ENCODE data around the gene HOXC12.

HOXC12 gene

DNA sequence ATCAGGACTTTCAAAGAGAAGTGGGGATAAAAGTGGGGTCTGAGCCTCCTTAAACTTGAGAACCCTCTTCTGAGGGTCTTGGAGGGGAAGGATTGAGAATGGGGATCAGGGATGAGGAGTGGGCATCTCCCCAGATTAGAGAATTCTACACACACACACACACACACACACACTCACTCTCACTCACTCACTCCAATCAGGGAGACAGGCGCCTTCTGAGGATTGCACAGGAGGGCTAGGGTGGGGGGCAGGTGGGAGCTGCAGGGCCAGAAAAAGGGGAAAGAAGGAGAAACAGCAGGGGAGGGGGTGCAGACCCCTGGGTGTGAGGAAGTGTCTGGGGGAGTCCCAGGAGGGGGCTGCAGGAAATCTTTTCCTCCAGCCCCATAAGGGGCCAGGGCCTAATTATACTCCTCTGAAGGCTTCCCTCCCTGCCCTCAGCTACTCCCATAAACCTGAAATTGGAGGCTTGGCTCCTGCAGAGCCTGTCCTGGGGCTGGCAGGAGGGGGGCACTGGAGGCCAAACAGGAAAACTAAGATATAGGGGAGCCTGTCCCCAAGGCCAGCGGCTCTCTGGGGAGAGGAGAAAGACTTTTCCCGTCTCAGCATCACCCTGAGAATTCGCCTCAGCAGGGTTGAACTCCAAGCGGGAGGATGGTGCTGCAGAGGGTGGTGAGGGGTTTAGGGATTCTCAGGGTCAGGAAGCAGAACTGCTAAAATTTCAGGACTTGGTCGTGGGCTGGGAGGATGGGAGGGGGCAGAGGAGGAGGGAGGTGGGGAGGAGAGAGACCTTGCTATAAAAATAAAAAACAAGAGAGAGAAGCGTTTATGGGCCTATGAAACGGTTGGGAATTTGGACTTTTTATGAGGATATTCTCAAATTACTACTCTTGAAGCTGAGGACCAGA is 46.8 kb downstream of the HOXC12 start (continued):
- TF ChIP-seq, protein P1, sequence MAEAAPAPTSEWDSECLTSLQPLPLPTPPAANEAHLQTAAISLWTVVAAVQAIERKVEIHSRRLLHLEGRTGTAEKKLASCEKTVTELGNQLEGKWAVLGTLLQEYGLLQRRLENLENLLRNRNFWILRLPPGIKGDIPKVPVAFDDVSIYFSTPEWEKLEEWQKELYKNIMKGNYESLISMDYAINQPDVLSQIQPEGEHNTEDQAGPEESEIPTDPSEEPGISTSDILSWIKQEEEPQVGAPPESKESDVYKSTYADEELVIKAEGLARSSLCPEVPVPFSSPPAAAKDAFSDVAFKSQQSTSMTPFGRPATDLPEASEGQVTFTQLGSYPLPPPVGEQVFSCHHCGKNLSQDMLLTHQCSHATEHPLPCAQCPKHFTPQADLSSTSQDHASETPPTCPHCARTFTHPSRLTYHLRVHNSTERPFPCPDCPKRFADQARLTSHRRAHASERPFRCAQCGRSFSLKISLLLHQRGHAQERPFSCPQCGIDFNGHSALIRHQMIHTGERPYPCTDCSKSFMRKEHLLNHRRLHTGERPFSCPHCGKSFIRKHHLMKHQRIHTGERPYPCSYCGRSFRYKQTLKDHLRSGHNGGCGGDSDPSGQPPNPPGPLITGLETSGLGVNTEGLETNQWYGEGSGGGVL (tag by site-specific recombination; IDR thresholded peaks at IDR 0.05) = peak; percentile 80
- TF ChIP-seq, protein P2, sequence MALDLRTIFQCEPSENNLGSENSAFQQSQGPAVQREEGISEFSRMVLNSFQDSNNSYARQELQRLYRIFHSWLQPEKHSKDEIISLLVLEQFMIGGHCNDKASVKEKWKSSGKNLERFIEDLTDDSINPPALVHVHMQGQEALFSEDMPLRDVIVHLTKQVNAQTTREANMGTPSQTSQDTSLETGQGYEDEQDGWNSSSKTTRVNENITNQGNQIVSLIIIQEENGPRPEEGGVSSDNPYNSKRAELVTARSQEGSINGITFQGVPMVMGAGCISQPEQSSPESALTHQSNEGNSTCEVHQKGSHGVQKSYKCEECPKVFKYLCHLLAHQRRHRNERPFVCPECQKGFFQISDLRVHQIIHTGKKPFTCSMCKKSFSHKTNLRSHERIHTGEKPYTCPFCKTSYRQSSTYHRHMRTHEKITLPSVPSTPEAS (tag by site-specific recombination; IDR thresholded peaks at IDR 0.05) = peak; percentile 68; the same call in 1 of the 2 replicates
- TF ChIP-seq ZBTB7A (tag by site-specific recombination; IDR thresholded peaks at IDR 0.05; ENCODE audit: low read depth) (peak; percentile 81; the same call in 1 of the 2 replicates), ZBTB20 (tag by site-specific recombination; IDR thresholded peaks at IDR 0.05) (peak; percentile 53), ZNF366 (tag by site-specific recombination; conservative IDR thresholded peaks at IDR 0.05) (peak; percentile 81), ZBTB48 (tag by site-specific recombination; IDR thresholded peaks at IDR 0.05) (peak; percentile 78; the same call in 1 of the 2 replicates), OSR2 (tag by site-specific recombination; IDR thresholded peaks at IDR 0.05) (no peak), WT1 (tag by site-specific recombination; IDR thresholded peaks at IDR 0.05) (peak; percentile 69), KLF9 (tag by site-specific recombination; IDR thresholded peaks at IDR 0.05; ENCODE audit: low read depth) (peak; percentile 12; the same call in 1 of the 2 replicates), ZNF341 (tag by site-specific recombination; IDR thresholded peaks at IDR 0.05; ENCODE audit: low read depth) (peak; percentile 57), SETDB1 (IDR thresholded peaks at IDR 0.05; ENCODE audit: insufficient read length, low read length) (no peak), ZNF660 (tag by site-specific recombination; IDR thresholded peaks at IDR 0.05) (no peak), ZNF555 (tag by site-specific recombination; conservative IDR thresholded peaks at IDR 0.05) (no peak), GLIS1 (tag by site-specific recombination; IDR thresholded peaks at IDR 0.05) (peak; percentile 85), ZNF596 (tag by site-specific recombination; IDR thresholded peaks at IDR 0.05) (peak; percentile 70; the same call in 1 of the 2 replicates), ZBTB17 (tag by site-specific recombination; IDR thresholded peaks at IDR 0.05) (peak; percentile 39; the same call in 1 of the 2 replicates), BCL11B (tag by site-specific recombination; IDR thresholded peaks at IDR 0.05; ENCODE audit: low read depth) (peak; percentile 38; the same call in 1 of the 2 replicates), MZF1 (tag by site-specific recombination; IDR thresholded peaks at IDR 0.05; ENCODE audit: borderline replicate concordance) (peak; percentile 25; the same call in 1 of the 2 replicates), ZNF214 (tag by site-specific recombination; IDR thresholded peaks at IDR 0.05; ENCODE audit: borderline replicate concordance) (no peak)
- TF ChIP-seq, protein P3, sequence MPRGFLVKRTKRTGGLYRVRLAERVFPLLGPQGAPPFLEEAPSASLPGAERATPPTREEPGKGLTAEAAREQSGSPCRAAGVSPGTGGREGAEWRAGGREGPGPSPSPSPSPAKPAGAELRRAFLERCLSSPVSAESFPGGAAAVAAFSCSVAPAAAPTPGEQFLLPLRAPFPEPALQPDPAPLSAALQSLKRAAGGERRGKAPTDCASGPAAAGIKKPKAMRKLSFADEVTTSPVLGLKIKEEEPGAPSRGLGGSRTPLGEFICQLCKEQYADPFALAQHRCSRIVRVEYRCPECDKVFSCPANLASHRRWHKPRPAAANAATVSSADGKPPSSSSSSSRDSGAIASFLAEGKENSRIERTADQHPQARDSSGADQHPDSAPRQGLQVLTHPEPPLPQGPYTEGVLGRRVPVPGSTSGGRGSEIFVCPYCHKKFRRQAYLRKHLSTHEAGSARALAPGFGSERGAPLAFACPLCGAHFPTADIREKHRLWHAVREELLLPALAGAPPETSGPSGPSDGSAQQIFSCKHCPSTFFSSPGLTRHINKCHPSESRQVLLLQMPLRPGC (tag by site-specific recombination; IDR thresholded peaks at IDR 0.05) = no peak
- TF ChIP-seq, protein P4, sequence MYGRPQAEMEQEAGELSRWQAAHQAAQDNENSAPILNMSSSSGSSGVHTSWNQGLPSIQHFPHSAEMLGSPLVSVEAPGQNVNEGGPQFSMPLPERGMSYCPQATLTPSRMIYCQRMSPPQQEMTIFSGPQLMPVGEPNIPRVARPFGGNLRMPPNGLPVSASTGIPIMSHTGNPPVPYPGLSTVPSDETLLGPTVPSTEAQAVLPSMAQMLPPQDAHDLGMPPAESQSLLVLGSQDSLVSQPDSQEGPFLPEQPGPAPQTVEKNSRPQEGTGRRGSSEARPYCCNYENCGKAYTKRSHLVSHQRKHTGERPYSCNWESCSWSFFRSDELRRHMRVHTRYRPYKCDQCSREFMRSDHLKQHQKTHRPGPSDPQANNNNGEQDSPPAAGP (tag by site-specific recombination; IDR thresholded peaks at IDR 0.05) = 0 out of 2 replicates have a peak, but pooled peaks have one; percentile 30
- TF ChIP-seq, protein P5, sequence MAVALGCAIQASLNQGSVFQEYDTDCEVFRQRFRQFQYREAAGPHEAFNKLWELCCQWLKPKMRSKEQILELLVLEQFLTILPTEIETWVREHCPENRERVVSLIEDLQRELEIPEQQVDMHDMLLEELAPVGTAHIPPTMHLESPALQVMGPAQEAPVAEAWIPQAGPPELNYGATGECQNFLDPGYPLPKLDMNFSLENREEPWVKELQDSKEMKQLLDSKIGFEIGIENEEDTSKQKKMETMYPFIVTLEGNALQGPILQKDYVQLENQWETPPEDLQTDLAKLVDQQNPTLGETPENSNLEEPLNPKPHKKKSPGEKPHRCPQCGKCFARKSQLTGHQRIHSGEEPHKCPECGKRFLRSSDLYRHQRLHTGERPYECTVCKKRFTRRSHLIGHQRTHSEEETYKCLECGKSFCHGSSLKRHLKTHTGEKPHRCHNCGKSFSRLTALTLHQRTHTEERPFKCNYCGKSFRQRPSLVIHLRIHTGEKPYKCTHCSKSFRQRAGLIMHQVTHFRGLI (tag by site-specific recombination; IDR thresholded peaks at IDR 0.05) = no peak
- TF ChIP-seq, protein P6, sequence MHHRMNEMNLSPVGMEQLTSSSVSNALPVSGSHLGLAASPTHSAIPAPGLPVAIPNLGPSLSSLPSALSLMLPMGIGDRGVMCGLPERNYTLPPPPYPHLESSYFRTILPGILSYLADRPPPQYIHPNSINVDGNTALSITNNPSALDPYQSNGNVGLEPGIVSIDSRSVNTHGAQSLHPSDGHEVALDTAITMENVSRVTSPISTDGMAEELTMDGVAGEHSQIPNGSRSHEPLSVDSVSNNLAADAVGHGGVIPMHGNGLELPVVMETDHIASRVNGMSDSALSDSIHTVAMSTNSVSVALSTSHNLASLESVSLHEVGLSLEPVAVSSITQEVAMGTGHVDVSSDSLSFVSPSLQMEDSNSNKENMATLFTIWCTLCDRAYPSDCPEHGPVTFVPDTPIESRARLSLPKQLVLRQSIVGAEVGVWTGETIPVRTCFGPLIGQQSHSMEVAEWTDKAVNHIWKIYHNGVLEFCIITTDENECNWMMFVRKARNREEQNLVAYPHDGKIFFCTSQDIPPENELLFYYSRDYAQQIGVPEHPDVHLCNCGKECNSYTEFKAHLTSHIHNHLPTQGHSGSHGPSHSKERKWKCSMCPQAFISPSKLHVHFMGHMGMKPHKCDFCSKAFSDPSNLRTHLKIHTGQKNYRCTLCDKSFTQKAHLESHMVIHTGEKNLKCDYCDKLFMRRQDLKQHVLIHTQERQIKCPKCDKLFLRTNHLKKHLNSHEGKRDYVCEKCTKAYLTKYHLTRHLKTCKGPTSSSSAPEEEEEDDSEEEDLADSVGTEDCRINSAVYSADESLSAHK (tag by site-specific recombination; IDR thresholded peaks at IDR 0.05) = peak; percentile 85
- TF ChIP-seq, protein P7, sequence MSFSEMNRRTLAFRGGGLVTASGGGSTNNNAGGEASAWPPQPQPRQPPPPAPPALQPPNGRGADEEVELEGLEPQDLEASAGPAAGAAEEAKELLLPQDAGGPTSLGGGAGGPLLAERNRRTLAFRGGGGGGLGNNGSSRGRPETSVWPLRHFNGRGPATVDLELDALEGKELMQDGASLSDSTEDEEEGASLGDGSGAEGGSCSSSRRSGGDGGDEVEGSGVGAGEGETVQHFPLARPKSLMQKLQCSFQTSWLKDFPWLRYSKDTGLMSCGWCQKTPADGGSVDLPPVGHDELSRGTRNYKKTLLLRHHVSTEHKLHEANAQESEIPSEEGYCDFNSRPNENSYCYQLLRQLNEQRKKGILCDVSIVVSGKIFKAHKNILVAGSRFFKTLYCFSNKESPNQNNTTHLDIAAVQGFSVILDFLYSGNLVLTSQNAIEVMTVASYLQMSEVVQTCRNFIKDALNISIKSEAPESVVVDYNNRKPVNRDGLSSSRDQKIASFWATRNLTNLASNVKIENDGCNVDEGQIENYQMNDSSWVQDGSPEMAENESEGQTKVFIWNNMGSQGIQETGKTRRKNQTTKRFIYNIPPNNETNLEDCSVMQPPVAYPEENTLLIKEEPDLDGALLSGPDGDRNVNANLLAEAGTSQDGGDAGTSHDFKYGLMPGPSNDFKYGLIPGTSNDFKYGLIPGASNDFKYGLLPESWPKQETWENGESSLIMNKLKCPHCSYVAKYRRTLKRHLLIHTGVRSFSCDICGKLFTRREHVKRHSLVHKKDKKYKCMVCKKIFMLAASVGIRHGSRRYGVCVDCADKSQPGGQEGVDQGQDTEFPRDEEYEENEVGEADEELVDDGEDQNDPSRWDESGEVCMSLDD (tag by site-specific recombination; IDR thresholded peaks at IDR 0.05) = peak; percentile 35; the same call in 1 of the 2 replicates
- TF ChIP-seq, protein P8, sequence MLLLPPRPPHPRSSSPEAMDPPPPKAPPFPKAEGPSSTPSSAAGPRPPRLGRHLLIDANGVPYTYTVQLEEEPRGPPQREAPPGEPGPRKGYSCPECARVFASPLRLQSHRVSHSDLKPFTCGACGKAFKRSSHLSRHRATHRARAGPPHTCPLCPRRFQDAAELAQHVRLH (tag by site-specific recombination; IDR thresholded peaks at IDR 0.05) = peak; percentile 15; the same call in 1 of the 2 replicates

Data from HEK293 (cell line).